HepG2 (cell line): ENCODE data around the gene PRKAR2B. TPM values are rescaled to one million over a fixed set of nuclear protein-coding genes. Genes with fewer than 3 reads are reported as not detected.

Experiments
- CBFB ChIP-seq: sonication (generic); formaldehyde crosslinking; IDR thresholded peaks from 2 replicates; pipeline ENCODE4 v1.4.0; 2020; ENCODE audit warnings: missing genetic modification reagents
- CREBL2 ChIP-seq: sonication (generic); formaldehyde crosslinking; IDR thresholded peaks from 2 replicates; pipeline ENCODE4 v1.8.1; 2023; ENCODE audit warnings: missing genetic modification reagents, mild to moderate bottlenecking, borderline replicate concordance
- CSRNP2 ChIP-seq: sonication (generic); formaldehyde crosslinking; conservative IDR thresholded peaks from 2 replicates; pipeline ENCODE4 v1.8.0; 2022; ENCODE audit warnings: low read depth, missing genetic modification reagents
- EP300 ChIP-seq, 3 experiments: sonication (generic) in 1 of 3; formaldehyde crosslinking in 1 of 3; IDR thresholded peaks; 2 replicates each; pipeline versions ENCODE4 v1.5.1 to v1.6.1; 2011 to 2020; ENCODE audit warnings: low read depth in 2 of 3, low read length in 2 of 3, borderline replicate concordance in 1 of 3, improper control_type of control experiment in 1 of 3, mild to moderate bottlenecking in 1 of 3, missing genetic modification reagents in 1 of 3, moderate library complexity in 1 of 3
- HDAC2 ChIP-seq: sonication (generic); formaldehyde crosslinking; IDR thresholded peaks from 2 replicates; pipeline ENCODE4 v1.4.0; 2020; ENCODE audit warnings: missing genetic modification reagents
- SRSF4 ChIP-seq: fragments of 200-400 bp; formaldehyde crosslinking; IDR thresholded peaks from one replicate; pipeline ENCODE4 v1.6.1; 2018; ENCODE audit warnings: mild to moderate bottlenecking, low read depth, low read length, moderate library complexity; ENCODE audit not compliant: poor library complexity, severe bottlenecking
- ZNF367 ChIP-seq: sonication (generic); formaldehyde crosslinking; IDR thresholded peaks from 2 replicates; pipeline ENCODE4 v1.4.0; 2020; ENCODE audit warnings: missing genetic modification reagents, borderline replicate concordance
- ZNF501 ChIP-seq: sonication (generic); formaldehyde crosslinking; IDR thresholded peaks from 2 replicates; pipeline ENCODE4 v1.5.1; 2020; ENCODE audit warnings: mild to moderate bottlenecking, moderate library complexity, missing genetic modification reagents
- ZNF660 ChIP-seq: sonication (generic); formaldehyde crosslinking; IDR thresholded peaks from 2 replicates; pipeline ENCODE4 v1.5.1; 2020; ENCODE audit warnings: mild to moderate bottlenecking, low read depth, missing genetic modification reagents, borderline replicate concordance
- polyA plus RNA-seq, 8 experiments: library from polyadenylated mRNA; depleted of rRNA in 3 of 8; stranded (reverse) in 7 of 8; unstranded in 1 of 8; fragments of >200 nt; fragmentation: Illumina TruSeq in 4 of 8; extraction: Trizol in 4 of 8; gene quantifications; 2 replicates each; pipeline versions ENCODE4 v1.2.1 to v1.2.3, GENCODE V29; 2011 to 2016; ENCODE audit warnings: low read depth in 4 of 8, missing spikeins in 1 of 8, mixed read lengths in 1 of 8; ENCODE audit not compliant: insufficient read depth in 1 of 8
- total RNA-seq, 5 experiments: library from RNA; depleted of rRNA; stranded (reverse); fragments of >200 nt; fragmentation: Illumina TruSeq; extraction: Trizol; gene quantifications; 2 replicates each; pipeline ENCODE4 v1.2.3, GENCODE V29; 2016; ENCODE audit warnings: low read depth in 1 of 5
- TF ChIP-seq, protein P1 (sequence below): sonication (generic); formaldehyde crosslinking; conservative IDR thresholded peaks from 2 replicates; pipeline ENCODE4 v1.8.1; 2023; ENCODE audit warnings: missing genetic modification reagents
- TF ChIP-seq, protein P2 (sequence below): sonication (generic); formaldehyde crosslinking; IDR thresholded peaks from 2 replicates; pipeline ENCODE4 v1.8.0; 2022; ENCODE audit warnings: missing genetic modification reagents, low read depth, mild to moderate bottlenecking, borderline replicate concordance

PRKAR2B gene
- total and polyA plus RNA-seq, 2 of the 13 experiments (the other 11 are each of a cell fraction or from before 2014, with no cell fraction given) = not detected

GRCh38 chr7:107075863-107076574 lies 31.5 kb downstream of the PRKAR2B start (continued):
- TF ChIP-seq, protein P1, sequence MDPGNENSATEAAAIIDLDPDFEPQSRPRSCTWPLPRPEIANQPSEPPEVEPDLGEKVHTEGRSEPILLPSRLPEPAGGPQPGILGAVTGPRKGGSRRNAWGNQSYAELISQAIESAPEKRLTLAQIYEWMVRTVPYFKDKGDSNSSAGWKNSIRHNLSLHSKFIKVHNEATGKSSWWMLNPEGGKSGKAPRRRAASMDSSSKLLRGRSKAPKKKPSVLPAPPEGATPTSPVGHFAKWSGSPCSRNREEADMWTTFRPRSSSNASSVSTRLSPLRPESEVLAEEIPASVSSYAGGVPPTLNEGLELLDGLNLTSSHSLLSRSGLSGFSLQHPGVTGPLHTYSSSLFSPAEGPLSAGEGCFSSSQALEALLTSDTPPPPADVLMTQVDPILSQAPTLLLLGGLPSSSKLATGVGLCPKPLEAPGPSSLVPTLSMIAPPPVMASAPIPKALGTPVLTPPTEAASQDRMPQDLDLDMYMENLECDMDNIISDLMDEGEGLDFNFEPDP (CRISPR knock-in tag) = no peak
- TF ChIP-seq EP300 (IDR thresholded peaks at IDR 0.05; ENCODE audit: low read depth in 2 of 2, low read length in 2 of 2) (no peak), EP300 (CRISPR knock-in tag; IDR thresholded peaks at IDR 0.05; ENCODE audit: borderline replicate concordance) (no peak), HDAC2 (CRISPR knock-in tag) (no peak), ZNF501 (CRISPR knock-in tag) (no peak), SRSF4 (no peak), ZNF367 (CRISPR knock-in tag) (no peak), CBFB (CRISPR knock-in tag) (no peak), ZNF660 (no peak), CSRNP2 (CRISPR knock-in tag) (no peak), CREBL2 (CRISPR knock-in tag) (no peak)
- TF ChIP-seq, protein P2, sequence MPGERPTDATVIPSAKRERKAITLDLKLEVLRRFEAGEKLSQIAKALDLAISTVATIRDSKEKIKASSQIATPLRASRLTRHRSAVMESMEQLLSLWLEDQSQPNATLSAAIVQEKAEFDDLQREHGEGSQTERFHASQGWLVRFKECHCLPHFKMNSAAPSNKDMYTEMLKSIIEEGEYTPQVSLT (CRISPR knock-in tag) = no peak
